GM12878 (cell line): ENCODE measurements around the gene PDCL3. TPM values are rescaled to one million over a fixed set of nuclear protein-coding genes. Genes with fewer than 3 reads are reported as not detected.
A peak's percentile ranks its signal among the peaks of the same experiment; 100 is the strongest.

Experiments used
- CBX5 ChIP-seq: sonication (generic); IDR thresholded peaks from 2 replicates; pipeline ENCODE4 v1.6.1; 2016; ENCODE audit warnings: low read depth, moderate library complexity, mild to moderate bottlenecking, inconsistent platforms
- E4F1 ChIP-seq: fragments of 450-650 bp; IDR thresholded peaks from 2 replicates; pipeline ENCODE4 v1.6.1; 2018; ENCODE audit warnings: borderline replicate concordance, mild to moderate bottlenecking; ENCODE audit not compliant: partially characterized antibody
- ESRRA ChIP-seq: IDR thresholded peaks from 2 replicates; pipeline ENCODE4 v1.6.1; 2012; ENCODE audit warnings: mild to moderate bottlenecking, low read length, improper control_type of control experiment
- GABPA ChIP-seq: IDR thresholded peaks from 2 replicates; pipeline ENCODE4 v1.6.1; 2014; ENCODE audit warnings: antibody characterized with exemption, low read depth, mild to moderate bottlenecking, inconsistent platforms
- IRF3 ChIP-seq: fragments of 450-650 bp; IDR thresholded peaks from 2 replicates; pipeline ENCODE4 v1.6.1; 2014; ENCODE audit warnings: mild to moderate bottlenecking
- LARP7 ChIP-seq: fragments of 450-650 bp; IDR thresholded peaks from 2 replicates; pipeline ENCODE4 v1.6.1; 2017; ENCODE audit warnings: mild to moderate bottlenecking
- MEF2A ChIP-seq: IDR thresholded peaks from 2 replicates; pipeline ENCODE4 v1.6.1; 2011; ENCODE audit warnings: low read depth, mild to moderate bottlenecking, low read length, moderate library complexity; ENCODE audit not compliant: insufficient read depth
- MLLT1 ChIP-seq: fragments of 450-650 bp; IDR thresholded peaks from 2 replicates; pipeline ENCODE4 v1.6.1; 2016; ENCODE audit warnings: mild to moderate bottlenecking
- NKRF ChIP-seq: fragments of 450-650 bp; conservative IDR thresholded peaks from 2 replicates; pipeline ENCODE4 v1.6.1; 2017; ENCODE audit warnings: mild to moderate bottlenecking, moderate library complexity
- PAX5 ChIP-seq: IDR thresholded peaks from 2 replicates; pipeline ENCODE4 v1.6.1; 2011; ENCODE audit warnings: low read depth, low read length, borderline replicate concordance
- PAX8 ChIP-seq: fragments of 450-650 bp; IDR thresholded peaks from 2 replicates; pipeline ENCODE4 v1.6.1; 2017; ENCODE audit warnings: mild to moderate bottlenecking, moderate library complexity
- PML ChIP-seq: IDR thresholded peaks from 2 replicates; pipeline ENCODE4 v1.6.1; 2012; ENCODE audit warnings: low read length, inconsistent platforms
- POLR2AphosphoS2 ChIP-seq: IDR thresholded peaks from 2 replicates; pipeline ENCODE4 v1.6.1; 2011; ENCODE audit warnings: low read depth, mild to moderate bottlenecking, low read length, improper control_type of control experiment, moderate library complexity
- POLR2AphosphoS5 ChIP-seq: IDR thresholded peaks from 2 replicates; pipeline ENCODE4 v1.6.1; 2011; ENCODE audit warnings: mild to moderate bottlenecking, low read length, inconsistent platforms
- RB1 ChIP-seq: fragments of 450-650 bp; formaldehyde crosslinking; IDR thresholded peaks from 2 replicates; pipeline ENCODE4 v1.6.1; 2017; ENCODE audit warnings: mild to moderate bottlenecking, borderline replicate concordance
- RBBP5 ChIP-seq: fragments of 200-600 bp; sonication (generic); conservative IDR thresholded peaks from 2 replicates; pipeline ENCODE4 v1.6.1; 2016
- RELA ChIP-seq: fragments of 450-650 bp; IDR thresholded peaks from 2 replicates; pipeline ENCODE4 v1.8.0; 2014; ENCODE audit warnings: borderline replicate concordance; ENCODE audit not compliant: partially characterized antibody
- SIN3A ChIP-seq: IDR thresholded peaks from 2 replicates; pipeline ENCODE4 v1.6.1; 2012; ENCODE audit warnings: low read depth, low read length, improper control_type of control experiment
- ZNF687 ChIP-seq: fragments of 450-650 bp; IDR thresholded peaks from 2 replicates; pipeline ENCODE4 v1.6.1; 2017; ENCODE audit warnings: mild to moderate bottlenecking, moderate library complexity
- polyA plus RNA-seq, 11 experiments: library from polyadenylated mRNA; depleted of rRNA in 4 of 11; unstranded in 6 of 11; stranded (reverse) in 5 of 11; fragments of >200 nt; fragmentation: Nextera tagmentation in 4 of 11; fragmentation: Illumina TruSeq in 1 of 11; extraction: Ambion mirVana in 4 of 11; extraction: Trizol in 1 of 11; gene quantifications; 1 replicate in 1 of 11; 2 replicates in 10 of 11; pipeline versions ENCODE4 v1.2.1 to v1.2.3, GENCODE V29; 2011 to 2016; ENCODE audit warnings: inconsistent platforms in 2 of 11, missing spikeins in 2 of 11, low read depth in 1 of 11
- total RNA-seq, 4 experiments: library from RNA; depleted of rRNA in 3 of 4; stranded (reverse); fragments of >200 nt in 3 of 4; fragmentation: Illumina TruSeq in 1 of 4; extraction: Trizol in 1 of 4; gene quantifications; 2 replicates each; pipeline versions ENCODE4 v1.2.1 to v1.2.3, GENCODE V29; 2013 to 2021

Gene PDCL3
- total and polyA plus RNA-seq, 10 of the 15 experiments (the other 5 are each of a cell fraction or from before 2014, with no cell fraction given) = 22.9 to 111 (median 51.1) TPM

GRCh38 chr2:100562613-100563406 lies at the start of gene PDCL3 (continued):
- TF ChIP-seq E4F1 (no peak), MLLT1 (peak; percentile 88), GABPA (peak; percentile 69), PAX5 (no peak), SIN3A (peak; percentile 26; the same call in 1 of the 2 replicates), ESRRA (no peak), IRF3 (no peak), PAX8 (no peak), CBX5 (peak; percentile 87; the same call in 1 of the 2 replicates), NKRF (peak; percentile 74), MEF2A (peak; percentile 76; the same call in 1 of the 2 replicates), PML (peak; percentile 61; the same call in 1 of the 2 replicates), LARP7 (peak; percentile 91), POLR2AphosphoS5 (peak; percentile 69), RBBP5 (no peak), RELA (peak; percentile 45), ZNF687 (peak; percentile 80), RB1 (peak; percentile 82), POLR2AphosphoS2 (0 out of 2 replicates have a peak, but pooled peaks have one; percentile 59)
